ENCODE data around the gene DRD1.
A peak's percentile ranks its signal among the peaks of the same experiment; 100 is the strongest.

DRD1 gene

DNA sequence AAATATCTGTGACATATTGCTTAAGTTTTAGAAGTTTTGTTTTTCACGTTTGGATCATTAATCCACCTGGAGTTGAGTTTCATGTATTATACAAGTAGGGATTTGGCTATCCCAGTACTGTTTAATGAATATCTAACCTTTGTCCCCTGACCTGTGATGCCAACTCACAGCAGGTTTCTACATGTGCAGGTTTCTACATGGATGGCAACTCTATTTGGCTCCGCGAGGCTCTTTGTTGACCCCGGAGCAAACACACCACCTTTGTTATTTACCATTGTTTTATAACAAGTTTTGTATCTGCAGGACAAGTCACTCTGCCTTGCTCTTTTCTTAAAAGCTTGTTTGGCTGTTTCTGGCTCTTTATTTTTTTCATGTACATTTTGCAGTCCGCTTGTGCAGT, 33.5 kb upstream of the DRD1 start:
- ATAC-seq (ENCODE audit: low read depth): no peak
- H3K27ac Mint-ChIP-seq: no peak overlapping the region
- no peak for DNase-seq (ENCODE audit: low spot score in 2 of 2)
- H3K36me3 Mint-ChIP-seq: no peaks in the 10 kb centered on the region
- H3K9me3 Mint-ChIP-seq: no peaks in the 10 kb centered on the region
- peak overlapping the region; percentile 91 for H3K4me3 Mint-ChIP-seq
- peaks cover 26% of the 10 kb centered on the region for H3K4me1 Mint-ChIP-seq
- H3K27me3 Mint-ChIP-seq: peaks cover 4% of the 10 kb centered on the region

DNA sequence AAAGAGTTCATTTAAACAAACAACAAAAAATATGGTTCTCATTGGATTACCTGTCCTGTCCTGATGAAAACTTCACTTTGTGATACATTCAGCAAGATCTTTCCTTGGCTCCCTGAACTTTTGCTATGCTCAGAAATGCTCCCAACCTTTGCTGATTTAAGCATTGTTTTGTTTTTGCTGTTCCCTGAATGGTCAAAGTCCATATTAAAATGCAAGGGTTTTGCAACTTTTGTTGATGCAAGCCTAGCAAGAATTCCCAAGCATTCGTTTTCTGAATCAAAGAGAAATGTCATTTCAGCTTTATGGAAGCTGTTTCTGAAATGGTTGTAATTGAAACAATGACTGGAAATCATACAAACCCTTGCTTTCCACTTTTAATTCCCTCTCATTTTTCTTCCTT, 31.3 kb upstream of the DRD1 start:
- Mint-ChIP-seq H3K36me3 (no peaks in the 10 kb centered on the region), H3K27me3 (peaks cover 5% of the 10 kb centered on the region), H3K27ac (no peak overlapping the region), H3K4me1 (peaks cover 17% of the 10 kb centered on the region), H3K4me3 (no peak overlapping the region), H3K9me3 (no peaks in the 10 kb centered on the region)
- DNase-seq (ENCODE audit: low spot score in 2 of 2): no peak
- no peak for ATAC-seq (ENCODE audit: low read depth)

DNA sequence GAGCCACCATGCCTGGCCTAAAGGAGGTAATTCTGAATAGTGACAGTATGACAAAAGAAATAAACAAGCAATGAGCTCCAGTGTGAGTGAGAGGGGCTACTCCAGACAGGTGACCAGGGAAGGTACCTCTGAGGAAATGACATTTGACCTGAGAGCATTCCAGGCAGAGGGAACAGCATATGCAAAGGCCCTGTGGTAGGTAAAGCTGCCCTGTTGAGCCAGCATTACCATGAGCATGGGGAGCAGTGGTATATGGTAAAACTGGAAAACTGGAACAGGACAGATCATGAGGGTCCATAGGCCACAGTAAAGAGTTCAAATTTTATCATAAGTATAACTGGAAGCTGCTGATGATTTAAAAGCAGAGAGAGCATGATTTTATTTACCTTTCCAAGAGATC, 28.4 kb upstream of the DRD1 start:
- Mint-ChIP-seq H3K27me3 (peaks cover 10% of the 10 kb centered on the region), H3K4me3 (no peak overlapping the region), H3K4me1 (no peaks in the 10 kb centered on the region)

DNA sequence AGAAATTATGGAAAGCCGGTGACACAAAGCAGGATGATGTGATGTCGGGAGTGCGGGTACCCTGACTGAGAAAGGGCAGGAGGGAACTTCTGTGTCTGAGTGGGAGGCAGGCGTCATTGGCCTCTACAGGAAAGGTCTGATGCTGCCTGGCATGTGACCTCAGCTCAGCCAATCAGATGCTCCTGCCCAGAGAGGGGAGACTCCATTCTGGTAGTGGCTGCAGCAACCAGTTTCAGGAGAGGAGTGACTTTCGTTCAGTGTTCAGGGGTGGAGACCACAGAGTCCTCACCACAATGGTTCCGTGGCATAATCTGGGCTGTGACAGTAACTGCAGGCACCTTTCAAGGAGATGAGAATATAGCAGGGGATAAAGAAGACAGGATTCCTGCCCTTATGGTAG, 27.6 kb upstream of the DRD1 start:
- H3K27ac Mint-ChIP-seq: no peak overlapping the region
- H3K4me1 Mint-ChIP-seq: no peaks in the 10 kb centered on the region
- H3K36me3 Mint-ChIP-seq: no peaks in the 10 kb centered on the region
- DNase-seq (ENCODE audit: low spot score in 2 of 2) (no peak), ATAC-seq (ENCODE audit: low read depth) (no peak)
- H3K9me3 Mint-ChIP-seq: no peaks in the 10 kb centered on the region
- H3K27me3 Mint-ChIP-seq: peaks cover 10% of the 10 kb centered on the region
- no peak overlapping the region for H3K4me3 Mint-ChIP-seq

More for the DNA sequence above, 28.4 kb upstream of the DRD1 start:
- DNase-seq (ENCODE audit: low spot score in 2 of 2) (no peak), ATAC-seq (ENCODE audit: low read depth) (no peak)
- Mint-ChIP-seq H3K27ac (no peak overlapping the region), H3K36me3 (no peaks in the 10 kb centered on the region), H3K9me3 (no peaks in the 10 kb centered on the region)

DNA sequence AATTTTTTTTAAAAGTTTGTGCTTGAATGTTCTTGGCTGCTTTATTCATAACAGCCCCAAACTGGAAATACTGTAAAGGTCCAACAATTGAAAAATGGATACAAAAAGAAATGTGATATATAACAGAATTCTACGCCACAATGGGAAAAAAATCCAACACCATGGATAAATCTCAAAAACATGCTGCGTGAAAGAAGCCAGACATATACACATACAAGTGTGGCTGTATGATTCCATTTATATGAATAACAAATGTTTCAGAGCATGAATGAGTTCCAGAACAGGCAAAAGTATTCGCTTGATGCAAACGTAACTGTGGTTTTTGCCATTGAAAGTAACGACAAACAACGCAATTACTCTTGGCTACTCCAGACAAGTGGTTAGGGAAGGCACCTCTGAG, 27.2 kb upstream of the DRD1 start:
- Mint-ChIP-seq H3K4me3 (no peak overlapping the region), H3K36me3 (no peaks in the 10 kb centered on the region), H3K9me3 (no peaks in the 10 kb centered on the region), H3K4me1 (no peaks in the 10 kb centered on the region), H3K27ac (no peak overlapping the region), H3K27me3 (peaks cover 13% of the 10 kb centered on the region)
- DNase-seq (ENCODE audit: low spot score in 2 of 2): no peak
- ATAC-seq (ENCODE audit: low read depth): no peak

DNA sequence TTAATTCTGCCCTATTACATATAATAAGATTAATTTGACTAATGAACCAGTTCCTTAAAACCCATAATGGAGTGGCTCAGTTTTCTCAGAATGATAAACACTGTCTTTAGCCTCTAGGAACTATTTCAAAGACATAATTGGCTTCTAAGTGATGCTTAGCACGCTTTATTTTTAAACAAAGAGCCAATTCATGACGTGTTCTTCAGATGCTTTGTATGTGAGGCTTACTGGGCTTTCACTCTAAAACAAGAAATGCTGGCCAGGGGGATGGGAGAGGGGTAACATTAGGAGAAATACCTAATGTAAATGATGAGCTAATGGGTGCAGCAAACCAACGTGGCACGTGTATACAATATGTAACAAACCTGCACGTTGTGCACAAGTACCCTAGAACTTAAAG, 26.8 kb upstream of the DRD1 start:
- Mint-ChIP-seq H3K9me3 (no peaks in the 10 kb centered on the region), H3K36me3 (no peaks in the 10 kb centered on the region), H3K4me3 (no peak overlapping the region), H3K4me1 (no peaks in the 10 kb centered on the region), H3K27me3 (peaks cover 13% of the 10 kb centered on the region), H3K27ac (no peak overlapping the region)
- ATAC-seq (ENCODE audit: low read depth) (no peak), DNase-seq (ENCODE audit: low spot score in 2 of 2) (no peak)

DNA sequence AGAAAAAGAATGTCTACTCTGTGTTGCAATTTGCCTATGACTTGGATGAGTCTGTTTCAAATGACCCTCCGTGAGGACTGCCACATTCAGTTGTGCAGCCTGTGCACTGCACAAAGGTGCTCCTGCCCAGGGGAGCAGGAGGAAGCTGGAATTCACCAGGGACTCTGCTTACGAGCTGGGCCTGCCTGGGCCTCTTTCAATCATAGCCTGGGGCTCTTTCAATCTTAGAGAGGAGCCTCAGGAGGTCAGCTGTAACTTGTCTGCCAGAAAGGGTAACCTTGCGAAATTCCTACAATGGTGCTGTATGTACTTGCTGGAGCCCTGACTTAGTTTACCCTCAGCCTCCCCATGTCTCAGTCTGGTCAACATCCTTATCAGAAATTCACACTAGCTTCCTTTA, 25.9 kb upstream of the DRD1 start:
- Mint-ChIP-seq H3K36me3 (no peaks in the 10 kb centered on the region), H3K27me3 (peaks cover 13% of the 10 kb centered on the region), H3K9me3 (no peaks in the 10 kb centered on the region), H3K4me3 (no peak overlapping the region), H3K4me1 (no peaks in the 10 kb centered on the region), H3K27ac (no peak overlapping the region)
- no peak for DNase-seq (ENCODE audit: low spot score in 2 of 2)
- no peak for ATAC-seq (ENCODE audit: low read depth)

DNA sequence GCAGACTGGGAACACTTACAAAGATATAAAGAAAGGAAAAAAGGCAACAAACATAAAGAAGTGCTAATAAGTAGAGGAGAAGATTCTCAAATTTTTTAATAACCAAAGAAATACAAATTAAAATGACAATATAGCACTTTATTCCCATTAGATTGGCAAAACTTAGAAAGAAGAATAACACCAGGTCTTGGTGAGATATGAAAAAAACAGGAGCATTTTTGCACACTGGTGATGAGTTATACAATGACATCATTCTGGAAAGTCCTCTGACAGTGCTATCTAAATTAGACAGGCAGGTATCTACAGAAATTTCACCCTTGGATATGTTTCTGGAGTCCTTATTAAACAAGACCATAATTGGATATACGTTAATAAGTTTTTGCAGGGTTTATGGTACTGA, 24.9 kb upstream of the DRD1 start:
- Mint-ChIP-seq H3K27me3 (peaks cover 11% of the 10 kb centered on the region), H3K4me3 (no peak overlapping the region), H3K9me3 (no peaks in the 10 kb centered on the region), H3K27ac (no peak overlapping the region), H3K4me1 (peaks cover 3% of the 10 kb centered on the region), H3K36me3 (no peaks in the 10 kb centered on the region)
- ATAC-seq (ENCODE audit: low read depth) (no peak), DNase-seq (ENCODE audit: low spot score in 2 of 2) (no peak)

DNA sequence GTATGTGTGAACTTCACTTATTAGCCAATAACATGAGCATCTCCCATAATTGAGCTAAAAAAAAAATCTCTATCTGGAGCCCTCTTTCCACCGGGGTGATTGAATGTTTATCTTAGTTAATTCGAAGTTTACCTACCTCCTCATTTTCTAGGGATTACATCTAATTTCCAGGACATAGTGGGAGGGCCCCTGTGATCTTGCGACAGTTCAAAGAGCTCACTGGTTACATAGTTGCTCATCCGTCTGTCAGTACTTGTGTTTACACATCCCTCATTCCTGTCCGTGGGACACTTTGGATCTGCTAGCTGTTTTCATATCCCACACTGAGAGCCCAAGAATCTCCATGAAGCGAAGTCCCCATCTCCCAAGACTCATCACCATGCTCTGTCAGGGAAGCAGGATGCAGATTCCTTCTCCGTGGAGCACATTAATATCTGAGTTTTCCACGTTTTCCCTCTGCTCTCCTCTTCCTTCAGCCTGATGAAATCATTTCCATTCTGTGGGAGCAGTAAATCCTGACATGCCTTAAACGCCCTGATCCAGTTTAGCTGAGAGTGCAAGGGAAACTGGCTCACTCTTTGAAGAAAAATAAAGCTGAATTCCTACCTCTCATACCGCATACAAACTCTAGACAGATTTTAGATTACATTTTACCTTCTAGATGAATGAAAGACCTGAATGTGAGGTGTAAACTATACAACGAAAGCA, 24.2 kb upstream of the DRD1 start:
- Mint-ChIP-seq H3K36me3 (no peaks in the 10 kb centered on the region), H3K4me1 (peaks cover 3% of the 10 kb centered on the region), H3K27me3 (peaks cover 11% of the 10 kb centered on the region), H3K27ac (no peak overlapping the region), H3K4me3 (no peak overlapping the region), H3K9me3 (no peaks in the 10 kb centered on the region)
- ATAC-seq (ENCODE audit: low read depth): no peak
- no peak for DNase-seq (ENCODE audit: low spot score in 2 of 2)

DNA sequence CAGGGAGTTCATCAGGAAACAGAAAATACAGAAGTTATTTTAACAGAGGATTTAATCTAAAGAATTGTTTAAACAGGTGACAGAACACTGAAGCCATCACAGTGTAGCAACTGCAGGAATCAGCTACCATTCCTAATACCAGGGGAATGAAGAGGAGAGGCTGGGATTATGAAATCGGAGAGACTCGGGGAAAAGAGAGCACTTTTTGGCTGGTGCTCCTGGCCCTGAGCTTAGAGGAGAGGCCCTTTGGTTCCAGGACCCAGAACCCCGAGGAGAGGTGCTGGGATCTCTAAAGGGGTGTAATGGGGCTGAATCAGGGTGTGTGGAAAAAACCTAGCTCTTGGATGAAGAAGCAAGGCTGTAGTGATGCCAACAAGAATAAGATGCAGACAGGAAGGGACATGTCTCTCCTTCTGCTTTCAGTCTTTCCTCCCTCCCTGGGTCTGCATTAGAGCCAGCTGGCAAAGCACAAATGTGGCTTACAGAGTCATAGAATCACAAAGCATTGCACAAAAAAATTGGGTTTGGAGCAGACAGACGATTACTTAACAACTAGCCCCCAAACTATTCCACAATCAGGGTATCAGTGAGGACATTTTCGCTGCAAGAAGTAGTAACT, 22.8 kb upstream of the DRD1 start:
- H3K36me3 Mint-ChIP-seq: no peaks in the 10 kb centered on the region
- ATAC-seq (ENCODE audit: low read depth) (no peak), DNase-seq (ENCODE audit: low spot score in 2 of 2) (no peak)
- no peak overlapping the region for H3K4me3 Mint-ChIP-seq
- peaks cover 3% of the 10 kb centered on the region for H3K4me1 Mint-ChIP-seq
- no peaks in the 10 kb centered on the region for H3K9me3 Mint-ChIP-seq
- peaks cover 11% of the 10 kb centered on the region for H3K27me3 Mint-ChIP-seq
- H3K27ac Mint-ChIP-seq: no peak overlapping the region

DNA sequence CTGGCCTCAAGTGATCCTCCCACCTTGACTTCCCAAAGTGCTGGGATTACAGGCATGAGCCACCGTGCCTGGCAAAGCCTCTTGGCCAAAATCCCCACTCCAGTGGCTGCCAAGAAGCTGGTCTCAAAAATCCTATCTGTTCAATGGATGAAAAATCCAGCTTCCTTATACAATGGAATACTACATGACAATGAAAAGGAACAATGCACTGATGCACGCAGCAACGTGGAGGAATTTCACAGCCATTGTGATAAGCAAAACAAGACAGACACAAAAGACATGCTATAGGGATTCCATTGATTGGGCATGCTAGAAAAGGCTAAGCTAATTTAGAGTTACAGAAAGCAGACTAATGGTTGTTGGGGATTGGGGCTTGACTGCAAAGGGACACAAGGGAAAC, 21.3 kb upstream of the DRD1 start:
- H3K4me1 Mint-ChIP-seq: peaks cover 3% of the 10 kb centered on the region
- ATAC-seq (ENCODE audit: low read depth): no peak
- H3K27ac Mint-ChIP-seq: no peak overlapping the region
- no peaks in the 10 kb centered on the region for H3K9me3 Mint-ChIP-seq
- no peak overlapping the region for H3K4me3 Mint-ChIP-seq
- no peak for DNase-seq (ENCODE audit: low spot score in 2 of 2)
- H3K27me3 Mint-ChIP-seq: peaks cover 11% of the 10 kb centered on the region
- no peaks in the 10 kb centered on the region for H3K36me3 Mint-ChIP-seq

DNA sequence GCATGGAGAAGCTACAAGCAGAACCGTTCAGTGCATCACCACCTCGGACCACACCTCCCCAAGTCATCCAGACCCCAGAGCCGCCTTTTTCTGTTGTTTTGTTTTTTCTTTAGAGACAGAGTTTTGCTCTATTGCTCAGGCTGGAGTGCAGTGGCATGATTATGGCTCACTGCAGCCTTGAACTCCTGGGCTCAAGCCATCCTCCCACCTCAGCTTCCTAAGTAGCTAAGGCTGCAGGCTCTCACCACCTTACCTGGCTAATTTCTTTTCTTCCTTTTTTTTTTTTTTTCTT, 20.9 kb upstream of the DRD1 start:
- H3K27me3 Mint-ChIP-seq: peaks cover 10% of the 10 kb centered on the region
- H3K4me1 Mint-ChIP-seq: peaks cover 3% of the 10 kb centered on the region
- ATAC-seq (ENCODE audit: low read depth) (no peak), DNase-seq (ENCODE audit: low spot score in 2 of 2) (no peak)
- no peaks in the 10 kb centered on the region for H3K9me3 Mint-ChIP-seq
- H3K4me3 Mint-ChIP-seq: no peak overlapping the region
- H3K27ac Mint-ChIP-seq: no peak overlapping the region
- no peaks in the 10 kb centered on the region for H3K36me3 Mint-ChIP-seq

DNA sequence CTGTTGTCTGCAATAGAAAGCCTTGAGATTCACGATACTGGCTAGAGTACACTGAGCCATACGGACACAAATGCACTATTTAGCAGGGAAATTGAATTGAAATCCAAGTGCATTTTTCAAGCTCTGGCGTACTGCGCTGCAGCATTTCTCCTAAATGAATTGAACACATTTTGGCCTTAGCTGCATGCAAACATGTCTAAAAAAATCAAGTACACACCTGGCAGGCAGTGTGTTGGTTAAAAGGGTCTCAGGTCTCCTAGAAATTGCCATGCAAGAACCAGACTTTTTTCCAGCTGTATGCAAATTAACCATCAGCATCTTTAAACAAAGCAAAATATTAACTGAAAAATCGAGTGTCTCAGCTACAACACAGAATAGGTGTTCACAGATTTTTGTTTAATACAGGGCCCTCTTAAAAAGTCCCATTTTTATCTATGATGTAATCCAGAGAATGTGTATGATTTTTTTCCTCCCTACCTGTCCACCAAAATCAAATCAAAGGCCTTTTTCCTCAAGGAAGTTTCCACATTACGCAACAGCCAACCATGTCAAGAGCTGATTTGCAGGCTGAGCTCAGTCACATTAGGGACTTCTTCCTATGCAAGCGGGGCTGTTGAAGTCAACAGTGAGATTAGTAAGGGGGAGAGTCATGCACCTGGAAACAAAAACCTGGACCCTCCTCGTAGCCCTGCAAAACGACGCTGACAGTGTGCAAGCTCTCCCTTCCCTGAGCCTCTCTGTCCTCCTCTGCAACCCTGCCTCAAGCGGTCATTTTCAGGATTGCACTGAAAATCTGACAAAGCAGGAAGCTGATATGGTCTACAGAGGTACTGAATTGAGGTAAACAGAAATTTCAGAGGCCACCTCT, 20.3 kb upstream of the DRD1 start:
- Mint-ChIP-seq H3K4me3 (peak overlapping the region; percentile 52), H3K36me3 (no peaks in the 10 kb centered on the region), H3K4me1 (peaks cover 3% of the 10 kb centered on the region), H3K9me3 (no peaks in the 10 kb centered on the region), H3K27me3 (peaks cover 10% of the 10 kb centered on the region), H3K27ac (no peak overlapping the region)
- ATAC-seq (ENCODE audit: low read depth) (peak; percentile 84), DNase-seq (ENCODE audit: low spot score in 2 of 2) (peak; percentile 35 to 47)

DNA sequence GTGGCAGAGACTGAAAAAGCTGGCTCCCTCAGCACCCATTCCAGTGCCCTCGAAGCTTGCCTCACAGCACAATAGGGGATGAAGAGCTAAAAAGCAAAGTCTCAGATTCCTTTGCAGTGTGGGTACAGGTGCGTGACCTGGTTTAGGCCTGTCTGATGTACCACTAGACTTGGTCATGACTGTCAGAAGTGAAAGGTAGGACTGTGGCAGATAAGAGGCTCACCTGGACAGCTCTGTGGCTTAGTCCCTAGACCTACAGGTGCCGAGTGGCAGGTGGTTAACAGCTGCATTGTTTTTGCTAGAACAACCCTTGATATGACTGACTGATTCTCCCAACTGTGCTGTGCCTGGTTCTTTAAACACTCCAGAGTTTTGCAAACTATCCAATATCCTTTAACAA, 19.7 kb upstream of the DRD1 start:
- H3K27ac Mint-ChIP-seq: no peak overlapping the region
- ATAC-seq (ENCODE audit: low read depth): no peak
- H3K27me3 Mint-ChIP-seq: peaks cover 9% of the 10 kb centered on the region
- no peak for DNase-seq (ENCODE audit: low spot score in 2 of 2)
- H3K4me3 Mint-ChIP-seq: no peak overlapping the region
- no peaks in the 10 kb centered on the region for H3K9me3 Mint-ChIP-seq
- no peaks in the 10 kb centered on the region for H3K36me3 Mint-ChIP-seq
- peaks cover 3% of the 10 kb centered on the region for H3K4me1 Mint-ChIP-seq
